ELF-1 (cell line): Measurements from ENCODE around the gene ADGRA3.

Source experiments
- DNase-seq: peaks from one replicate; pipeline ENCODE4 v3.0.0-alpha.2; 2016; ENCODE audit warnings: low read depth, low spot score

Gene ADGRA3, protein sequence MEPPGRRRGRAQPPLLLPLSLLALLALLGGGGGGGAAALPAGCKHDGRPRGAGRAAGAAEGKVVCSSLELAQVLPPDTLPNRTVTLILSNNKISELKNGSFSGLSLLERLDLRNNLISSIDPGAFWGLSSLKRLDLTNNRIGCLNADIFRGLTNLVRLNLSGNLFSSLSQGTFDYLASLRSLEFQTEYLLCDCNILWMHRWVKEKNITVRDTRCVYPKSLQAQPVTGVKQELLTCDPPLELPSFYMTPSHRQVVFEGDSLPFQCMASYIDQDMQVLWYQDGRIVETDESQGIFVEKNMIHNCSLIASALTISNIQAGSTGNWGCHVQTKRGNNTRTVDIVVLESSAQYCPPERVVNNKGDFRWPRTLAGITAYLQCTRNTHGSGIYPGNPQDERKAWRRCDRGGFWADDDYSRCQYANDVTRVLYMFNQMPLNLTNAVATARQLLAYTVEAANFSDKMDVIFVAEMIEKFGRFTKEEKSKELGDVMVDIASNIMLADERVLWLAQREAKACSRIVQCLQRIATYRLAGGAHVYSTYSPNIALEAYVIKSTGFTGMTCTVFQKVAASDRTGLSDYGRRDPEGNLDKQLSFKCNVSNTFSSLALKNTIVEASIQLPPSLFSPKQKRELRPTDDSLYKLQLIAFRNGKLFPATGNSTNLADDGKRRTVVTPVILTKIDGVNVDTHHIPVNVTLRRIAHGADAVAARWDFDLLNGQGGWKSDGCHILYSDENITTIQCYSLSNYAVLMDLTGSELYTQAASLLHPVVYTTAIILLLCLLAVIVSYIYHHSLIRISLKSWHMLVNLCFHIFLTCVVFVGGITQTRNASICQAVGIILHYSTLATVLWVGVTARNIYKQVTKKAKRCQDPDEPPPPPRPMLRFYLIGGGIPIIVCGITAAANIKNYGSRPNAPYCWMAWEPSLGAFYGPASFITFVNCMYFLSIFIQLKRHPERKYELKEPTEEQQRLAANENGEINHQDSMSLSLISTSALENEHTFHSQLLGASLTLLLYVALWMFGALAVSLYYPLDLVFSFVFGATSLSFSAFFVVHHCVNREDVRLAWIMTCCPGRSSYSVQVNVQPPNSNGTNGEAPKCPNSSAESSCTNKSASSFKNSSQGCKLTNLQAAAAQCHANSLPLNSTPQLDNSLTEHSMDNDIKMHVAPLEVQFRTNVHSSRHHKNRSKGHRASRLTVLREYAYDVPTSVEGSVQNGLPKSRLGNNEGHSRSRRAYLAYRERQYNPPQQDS (N-terminal part only)

GRCh38 chr4:22515888-22516541 is at the start of gene ADGRA3:
ADGRA3 (minus strand) TSS chr4:22516066; CDS start chr4:22515784, 282 bp downstream.
- DNase-seq: peak; percentile 78

DNA sequence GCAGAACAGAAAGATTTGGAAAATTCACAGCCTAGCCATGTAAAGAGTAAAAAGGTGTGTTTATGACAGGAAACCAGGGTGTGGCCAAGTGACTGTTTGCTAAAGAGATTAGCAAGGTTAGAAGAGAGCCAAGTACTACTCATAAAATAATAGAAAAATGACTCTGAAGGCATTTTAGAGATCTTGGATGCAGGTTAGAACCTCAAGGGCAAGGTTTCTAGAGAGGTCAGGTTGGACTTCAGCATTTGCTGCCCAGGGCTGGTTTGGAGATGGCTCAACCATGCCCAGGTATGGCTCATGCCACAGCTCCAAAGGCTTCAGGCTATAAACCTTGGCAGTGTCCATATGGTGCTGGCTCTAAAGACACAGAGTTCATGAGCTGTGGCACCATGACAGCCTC is 40.6 kb upstream of the ADGRA3 start:
- DNase-seq: no peak

GRCh38 chr4:22554670-22555069 is 38.8 kb upstream of the ADGRA3 start:
- no peak for DNase-seq

GRCh38 chr4:22553560-22553959 is 37.7 kb upstream of the ADGRA3 start:
- no peak for DNase-seq

GRCh38 chr4:22552812-22553211 is 36.9 kb upstream of the ADGRA3 start:
- no peak for DNase-seq

- no peak for DNase-seq
Observed at GRCh38 chr4:22551550-22551949, 35.7 kb upstream of the ADGRA3 start.

DNA sequence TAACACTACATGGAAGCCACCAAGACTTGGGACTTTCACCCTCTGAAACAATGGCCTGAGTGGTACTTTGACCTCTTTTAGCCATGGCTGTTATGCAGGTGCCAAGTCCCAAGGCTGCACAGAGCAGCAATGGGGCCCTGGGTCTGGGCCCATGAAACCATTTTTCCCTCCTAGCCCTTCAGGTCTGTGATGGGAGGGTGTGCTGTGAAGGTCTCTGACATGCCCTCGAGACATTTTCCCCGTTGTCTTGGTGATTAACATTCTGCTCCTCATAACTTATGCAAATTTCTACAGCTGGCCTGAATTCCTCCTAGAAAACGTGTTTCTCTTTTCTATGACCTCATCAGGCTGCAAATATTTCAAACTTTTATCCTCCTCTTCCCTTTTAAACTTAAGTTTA is 30.4 kb upstream of the ADGRA3 start:
- no peak for DNase-seq

DNA sequence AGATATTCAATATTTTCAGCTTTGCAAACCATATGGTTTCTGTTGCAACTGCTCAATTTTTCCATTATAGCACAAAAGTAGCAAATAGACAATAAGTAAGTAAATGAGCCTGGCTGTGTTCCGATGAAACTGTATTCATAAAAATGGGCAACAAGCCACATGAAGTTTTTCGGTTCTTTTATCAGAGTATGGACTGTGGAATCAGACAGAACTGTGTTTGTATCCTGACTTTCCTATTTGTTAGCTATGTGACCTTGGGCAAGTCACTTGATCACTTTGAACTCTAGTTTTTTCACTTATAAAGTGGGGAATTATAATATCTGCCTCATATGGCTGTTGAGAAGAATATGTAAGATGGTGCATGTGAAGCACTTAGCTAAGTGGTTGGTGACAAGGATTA is 23.4 kb upstream of the ADGRA3 start:
- no peak for DNase-seq

DNA sequence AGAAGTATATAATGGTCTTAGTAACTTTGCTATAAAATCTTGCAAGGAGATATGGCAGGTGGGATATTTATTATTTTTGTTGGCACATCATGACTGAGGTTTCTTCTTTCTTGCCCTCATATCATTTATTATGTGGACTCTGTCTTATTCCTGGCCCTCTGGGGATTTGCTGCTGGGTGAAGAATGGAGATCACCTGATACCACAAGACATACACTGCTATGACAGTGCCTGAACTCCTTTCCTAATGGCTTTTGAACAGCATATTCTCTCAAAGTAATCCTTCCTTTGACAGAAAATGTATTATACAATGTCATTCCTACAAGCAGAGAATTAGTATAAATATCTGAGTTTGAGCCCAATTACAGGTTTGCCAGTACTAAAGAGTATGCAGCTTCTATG is 22.0 kb upstream of the ADGRA3 start:
- DNase-seq: no peak

DNA sequence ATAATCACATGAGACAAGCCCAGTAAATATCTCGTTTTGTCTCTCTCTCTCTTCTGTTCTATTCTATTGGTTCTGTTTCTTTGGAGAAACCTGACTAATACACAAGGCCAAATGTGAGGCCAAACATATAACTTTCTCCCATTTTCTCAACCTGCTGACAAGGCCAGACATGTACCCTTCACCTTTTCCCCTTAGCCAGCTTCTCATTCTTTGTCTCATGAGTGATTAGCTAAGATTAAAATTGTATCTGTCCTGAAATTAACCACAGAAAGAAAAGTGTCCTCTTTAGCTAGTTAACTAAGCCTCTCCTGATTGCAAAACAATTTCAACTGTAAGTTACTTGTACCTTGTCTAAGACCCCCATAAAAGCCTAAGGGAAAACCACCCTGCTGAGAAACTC is 18.5 kb upstream of the ADGRA3 start:
- no peak for DNase-seq

DNA sequence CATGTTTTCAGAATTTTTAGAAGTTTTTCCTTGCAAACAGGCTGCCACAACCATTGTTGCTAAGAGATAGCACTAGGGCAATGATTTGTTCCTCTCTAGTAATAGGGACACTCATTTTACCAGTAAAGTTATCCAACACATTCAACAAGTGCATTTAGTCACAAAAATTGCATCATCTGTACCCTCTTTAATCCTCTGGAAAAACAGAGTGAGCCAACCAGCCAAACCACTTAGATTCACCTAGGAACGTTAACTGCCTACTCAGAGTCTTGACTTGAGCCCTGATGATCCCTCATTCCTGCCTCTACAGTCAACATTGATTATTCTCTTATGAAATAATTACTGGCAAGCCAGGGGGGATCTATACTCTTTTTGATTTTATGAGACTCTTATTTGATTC is 17.0 kb upstream of the ADGRA3 start:
- DNase-seq: no peak

DNA sequence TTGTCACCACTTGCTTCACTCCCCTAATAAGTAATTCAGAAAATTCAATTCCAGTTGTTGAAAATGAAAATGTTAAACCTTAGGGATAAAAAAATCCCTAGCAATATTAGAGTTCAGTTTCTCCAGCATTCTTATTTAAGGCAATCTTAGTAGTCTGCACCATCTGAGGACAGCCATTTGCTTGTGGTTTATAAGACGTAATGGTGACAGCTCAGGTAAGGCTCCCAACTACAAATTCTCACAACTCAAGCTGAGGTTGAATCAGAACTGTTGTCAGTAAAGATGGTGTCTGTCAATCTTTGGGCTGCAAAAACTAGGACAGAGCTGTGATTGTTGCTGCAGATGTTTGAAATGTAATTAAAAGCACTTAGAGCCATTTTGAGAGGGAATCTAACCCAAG is 16.3 kb upstream of the ADGRA3 start:
- DNase-seq: no peak

GRCh38 chr4:22531311-22532019 is 15.6 kb upstream of the ADGRA3 start:
- DNase-seq: no peak

DNA sequence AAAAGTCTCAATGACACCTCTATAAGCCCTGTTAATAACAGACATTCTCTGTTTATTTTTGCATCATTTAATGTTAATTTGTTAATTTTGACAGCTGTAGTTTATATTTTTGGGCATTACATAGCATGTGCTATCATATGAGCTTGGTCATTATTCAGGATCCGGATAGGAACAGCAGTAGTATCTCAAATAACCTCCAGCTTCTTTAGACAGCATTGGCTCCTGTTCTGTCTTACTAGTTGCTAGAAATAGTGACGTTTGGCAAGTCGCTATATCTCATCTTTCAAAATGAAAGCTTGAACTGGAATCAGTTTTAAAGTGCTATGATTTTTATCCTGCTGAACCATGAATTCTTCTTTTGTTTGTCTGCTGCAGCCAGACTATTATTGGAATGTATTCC is 9.0 kb upstream of the ADGRA3 start:
- no peak for DNase-seq

DNA sequence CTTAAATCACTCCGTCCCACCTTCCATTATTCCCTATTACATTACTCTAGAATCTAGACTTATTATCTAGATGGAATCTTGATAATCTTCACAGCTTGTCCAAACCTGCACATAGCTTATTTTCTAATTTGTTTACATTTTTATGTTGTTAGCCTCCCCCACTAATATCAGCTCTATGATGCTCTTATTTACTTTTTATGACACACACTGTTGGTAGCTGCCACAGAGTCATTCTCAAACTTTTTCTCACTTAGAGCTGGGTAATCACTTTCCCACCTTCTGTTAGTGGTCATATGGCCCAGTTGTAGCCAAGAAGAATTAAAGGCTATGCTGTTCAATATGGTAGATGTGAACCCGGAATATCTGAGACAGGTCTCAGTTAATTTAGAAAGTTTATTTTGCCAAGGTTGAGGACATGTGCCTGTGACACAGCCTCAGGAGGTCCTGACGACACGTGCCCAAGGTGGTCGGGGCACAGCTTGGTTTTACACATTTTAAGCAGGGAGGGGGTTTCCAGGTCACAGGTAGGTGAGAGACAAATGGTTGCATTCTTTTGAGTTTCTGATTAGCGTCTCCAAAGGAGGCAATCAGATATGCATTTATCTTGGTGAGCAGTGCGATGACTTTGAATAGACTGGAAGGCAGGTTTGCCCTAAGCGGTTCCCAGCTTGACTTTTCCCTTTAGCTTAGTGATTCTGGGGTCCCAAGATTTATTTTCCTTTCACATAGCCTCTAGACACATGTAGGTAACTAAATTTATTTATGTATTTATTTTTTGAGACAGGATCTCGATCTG is 7.0 kb upstream of the ADGRA3 start:
- no peak for DNase-seq

DNA sequence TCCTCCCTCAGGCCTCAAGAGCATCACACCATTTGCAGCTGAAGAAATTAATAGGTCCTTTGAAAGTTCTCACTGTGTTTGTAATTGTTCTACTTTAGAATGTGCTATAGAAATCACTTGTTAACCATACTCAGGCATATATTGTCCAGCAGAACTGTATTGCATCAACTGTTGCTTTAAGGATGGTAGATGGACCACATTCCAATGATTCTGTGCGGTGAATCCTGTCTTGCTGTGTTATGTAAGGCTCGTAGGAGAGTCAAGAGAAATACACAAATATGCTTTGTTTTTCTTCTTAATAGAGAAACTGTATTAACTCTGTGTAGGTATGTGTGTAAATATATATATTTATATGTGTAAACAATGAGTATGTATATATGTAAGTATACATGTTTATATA is 6.3 kb upstream of the ADGRA3 start:
- no peak for DNase-seq

- DNase-seq: no peak
Observed at GRCh38 chr4:22521240-22521639, 5.4 kb upstream of the ADGRA3 start.

DNA sequence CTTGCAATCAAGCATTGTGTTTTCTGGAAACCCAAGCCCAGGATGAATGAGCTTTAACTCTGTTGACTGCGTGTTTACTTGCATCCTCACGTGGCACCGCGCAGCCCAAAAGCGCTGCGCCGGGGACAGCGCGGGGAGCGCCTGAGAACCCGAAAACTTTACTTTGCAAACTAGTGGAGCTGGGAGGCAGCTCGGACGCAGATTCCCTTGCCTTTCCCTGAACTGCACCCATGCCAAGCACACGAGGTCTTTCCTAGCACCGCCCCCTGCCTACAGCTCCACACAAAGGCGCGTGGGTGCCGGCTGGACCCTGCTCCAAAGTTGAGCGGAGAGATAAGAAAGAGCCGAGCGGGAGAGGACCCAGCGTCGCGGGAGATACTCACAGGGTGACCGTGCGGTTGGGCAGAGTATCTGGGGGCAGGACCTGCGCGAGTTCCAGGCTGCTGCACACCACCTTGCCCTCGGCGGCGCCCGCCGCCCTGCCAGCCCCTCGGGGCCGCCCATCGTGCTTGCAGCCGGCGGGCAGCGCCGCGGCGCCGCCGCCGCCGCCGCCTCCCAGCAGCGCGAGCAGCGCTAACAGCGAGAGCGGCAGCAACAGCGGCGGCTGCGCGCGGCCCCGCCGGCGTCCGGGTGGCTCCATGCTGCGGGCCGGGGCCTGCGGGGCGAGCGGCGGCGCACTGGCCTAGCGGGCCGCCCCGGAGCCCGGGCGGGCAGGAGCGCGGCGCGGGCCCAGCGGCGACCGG is 550 bp downstream of the ADGRA3 start:
- DNase-seq: peak; percentile 85

GRCh38 chr4:22514481-22514880 is 1.4 kb downstream of the ADGRA3 start:
- DNase-seq: no peak
